ENCODE data around the gene RBM10.
A peak's percentile ranks its signal among the peaks of the same experiment; 100 is the strongest.

The RBM10 gene

DNA sequence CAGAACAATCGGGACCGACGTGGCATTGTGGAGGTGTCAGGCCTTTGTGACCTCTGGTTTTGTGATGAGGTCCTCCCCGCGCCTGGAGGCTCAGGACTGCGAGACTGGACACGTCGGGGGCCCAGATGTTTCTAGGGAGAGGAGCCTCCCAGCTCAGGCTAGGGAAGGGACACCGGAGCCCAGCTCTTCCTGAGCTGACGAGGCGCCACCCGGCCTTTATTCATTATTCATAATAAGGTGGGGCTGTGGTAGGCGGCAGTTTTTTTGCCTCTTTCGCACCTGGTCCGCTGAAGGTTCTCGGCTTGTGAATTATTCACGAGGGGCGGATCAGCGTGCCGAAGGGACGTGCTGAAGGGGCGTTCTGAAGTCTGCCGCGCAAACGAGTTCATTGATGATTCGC, 46.3 kb downstream of the RBM10 start:
- peaks cover 4% of the 10 kb centered on the region for H3K27me3 ChIP-seq (ENCODE audit: control insufficient read depth, insufficient read depth, low read length)
- peak overlapping the region; percentile 82 for H3K4me2 ChIP-seq (ENCODE audit: low read length)
- H3K9ac ChIP-seq (ENCODE audit: low read depth, low read length), result peak overlapping the region; percentile 81
- H3K36me3 ChIP-seq (ENCODE audit: insufficient read depth, low read length), result peaks cover 16% of the 10 kb centered on the region
- no peaks in the 10 kb centered on the region for H3K9me3 ChIP-seq (replicated peaks; ENCODE audit: low read length)
- peaks cover 18% of the 10 kb centered on the region for H3K4me1 ChIP-seq (ENCODE audit: control insufficient read depth, insufficient read depth, low read length)
- H3K4me3 ChIP-seq (ENCODE audit: low read length), result peak overlapping the region; percentile 75

DNA sequence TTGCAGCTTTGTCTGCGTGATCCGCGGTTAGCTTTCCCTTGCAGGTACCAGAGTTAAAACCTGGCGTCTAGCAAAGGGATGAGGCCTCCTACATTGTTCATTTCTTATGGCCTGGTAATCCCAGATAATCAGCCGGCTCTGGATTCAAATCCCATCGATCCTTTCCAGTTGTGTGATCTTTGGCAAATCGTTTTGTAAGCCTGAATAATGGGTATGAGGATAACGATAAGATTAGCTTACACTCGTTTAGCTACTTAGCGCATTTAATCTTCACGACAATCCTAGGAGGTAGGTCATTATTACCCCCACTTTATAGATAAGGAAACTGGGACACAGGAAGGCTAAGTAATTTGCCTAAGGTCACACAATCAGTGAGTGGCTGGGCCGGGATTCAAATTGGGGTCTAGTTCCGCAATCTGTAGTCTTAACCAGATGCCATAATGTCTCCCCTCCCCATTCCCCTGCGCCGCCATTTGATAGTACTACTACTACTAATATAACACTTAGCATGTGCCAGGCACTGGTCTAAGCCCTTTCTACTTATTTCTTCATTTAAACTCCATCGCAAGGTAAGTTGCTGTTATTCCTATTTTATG, 46.9 kb downstream of the RBM10 start:
- Histone ChIP-seq H3K9me3 (replicated peaks; ENCODE audit: low read length) (no peaks in the 10 kb centered on the region), H3K9ac (ENCODE audit: low read depth, low read length) (peak overlapping the region; percentile 81), H3K27me3 (ENCODE audit: control insufficient read depth, insufficient read depth, low read length) (peaks cover 4% of the 10 kb centered on the region), H3K4me1 (ENCODE audit: control insufficient read depth, insufficient read depth, low read length) (peaks cover 23% of the 10 kb centered on the region), H3K4me2 (ENCODE audit: low read length) (peak overlapping the region; percentile 82), H3K36me3 (ENCODE audit: insufficient read depth, low read length) (peaks cover 18% of the 10 kb centered on the region), H3K4me3 (ENCODE audit: low read length) (peak overlapping the region; percentile 75)

DNA sequence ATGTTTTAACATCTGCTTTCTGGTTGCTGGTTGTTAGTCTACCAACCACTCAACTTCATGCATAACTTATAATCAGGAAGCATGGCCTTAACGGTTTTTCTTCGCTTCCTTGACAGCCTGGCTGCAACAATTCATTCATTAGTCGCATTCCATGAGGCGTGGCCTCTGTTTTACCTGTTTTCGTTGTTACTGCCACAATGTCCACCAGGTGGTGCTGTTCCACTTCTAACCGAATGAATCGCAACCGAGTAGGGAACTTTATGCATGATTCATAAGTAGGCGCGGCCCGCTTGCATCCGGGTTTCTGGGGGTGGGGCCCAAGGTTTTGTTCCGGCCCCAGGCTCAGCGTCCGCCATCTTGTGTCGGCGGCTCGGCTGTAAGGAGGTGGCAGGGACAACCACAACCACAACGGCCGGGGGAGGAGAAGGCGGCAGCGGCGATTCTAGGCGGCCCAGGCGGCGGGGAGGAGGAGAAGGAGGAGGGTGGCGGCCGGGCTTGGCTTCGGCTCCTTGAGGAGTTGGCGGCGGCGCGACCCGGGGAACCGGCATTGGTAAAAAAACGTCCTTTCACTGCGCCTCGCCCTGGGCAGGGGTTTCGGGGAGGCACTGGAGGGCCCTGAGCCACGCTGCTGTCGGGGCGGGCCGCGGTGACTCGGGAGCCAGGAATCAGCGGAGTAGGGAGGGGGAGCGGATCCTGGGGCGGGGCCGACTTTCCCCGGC, 48.6 kb downstream of the RBM10 start, which contains the start of gene UBA1:
Gene UBA1 (plus strand): TSS at position 355 of the 719 bp plus-strand sequence. CDS start 4,974 bp downstream, outside the sequence.
- H3K4me1 ChIP-seq (ENCODE audit: control insufficient read depth, insufficient read depth, low read length), result peaks cover 40% of the 10 kb centered on the region
- H3K36me3 ChIP-seq (ENCODE audit: insufficient read depth, low read length), result peaks cover 28% of the 10 kb centered on the region
- peak within 1 kb of the TSS; percentile 94 for H3K4me3 ChIP-seq (ENCODE audit: low read length)
- H3K4me2 ChIP-seq (ENCODE audit: low read length), result peak within 1 kb of the TSS; percentile 90
- H3K27me3 ChIP-seq (ENCODE audit: control insufficient read depth, insufficient read depth, low read length), result no peaks in the 10 kb centered on the region
- H3K9me3 ChIP-seq (replicated peaks; ENCODE audit: low read length), result no peaks in the 10 kb centered on the region
- peak within 1 kb of the TSS; percentile 99 for H3K9ac ChIP-seq (ENCODE audit: low read depth, low read length)

DNA sequence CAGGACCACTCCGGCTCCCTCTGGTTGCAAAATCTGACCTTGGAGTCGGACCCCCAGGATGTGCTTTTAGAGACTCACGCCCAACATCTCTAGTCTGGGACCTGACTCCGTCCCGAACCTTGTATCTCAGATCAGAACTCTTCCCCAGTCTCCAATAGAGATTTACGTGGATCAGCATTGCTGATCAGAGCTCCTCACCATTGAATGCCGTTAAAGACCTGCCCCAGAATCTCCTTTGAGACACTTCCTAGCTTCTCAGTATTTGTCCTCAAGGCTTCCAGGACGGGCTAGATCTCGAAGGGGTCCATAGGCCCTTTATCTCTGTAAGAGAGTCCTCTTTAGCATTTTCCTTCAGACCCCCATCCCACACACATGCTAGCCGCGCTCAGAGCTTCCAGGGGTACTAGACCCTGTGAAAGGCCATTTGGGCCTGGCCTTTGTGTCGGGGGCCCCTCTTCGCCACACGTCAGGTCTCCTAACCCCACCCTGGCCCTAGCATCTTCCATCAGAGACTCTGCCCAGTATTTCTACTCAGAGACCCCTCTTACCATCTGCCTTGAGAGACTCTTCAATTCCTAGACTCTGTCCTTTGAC, 49.3 kb downstream of the RBM10 start:
- Histone ChIP-seq H3K36me3 (ENCODE audit: insufficient read depth, low read length) (peaks cover 35% of the 10 kb centered on the region), H3K4me1 (ENCODE audit: control insufficient read depth, insufficient read depth, low read length) (peaks cover 40% of the 10 kb centered on the region), H3K4me3 (ENCODE audit: low read length) (peak overlapping the region; percentile 94)

DNA sequence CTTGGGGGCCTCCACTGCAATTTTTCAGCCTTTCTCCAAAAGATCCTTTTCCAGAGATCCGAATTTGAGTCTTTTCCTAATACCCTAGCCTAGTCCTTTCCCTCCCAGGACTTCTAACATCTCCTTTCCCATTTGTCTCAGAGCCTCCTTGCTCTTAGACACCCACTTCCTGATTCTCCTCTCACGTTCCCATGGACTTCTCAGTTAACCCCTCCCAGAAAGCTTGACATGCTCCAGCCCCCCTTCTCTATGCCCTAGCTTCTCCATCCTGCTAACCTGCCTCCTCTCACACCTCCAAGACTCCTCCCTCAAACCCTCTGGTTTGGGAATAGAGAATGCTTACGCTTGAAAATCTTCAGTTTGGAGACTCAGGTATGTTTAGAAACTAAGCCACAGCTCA, 51.1 kb downstream of the RBM10 start:
- Histone ChIP-seq H3K4me2 (ENCODE audit: low read length) (peak overlapping the region; percentile 75), H3K4me3 (ENCODE audit: low read length) (peak overlapping the region; percentile 30), H3K4me1 (ENCODE audit: control insufficient read depth, insufficient read depth, low read length) (peaks cover 46% of the 10 kb centered on the region), H3K36me3 (ENCODE audit: insufficient read depth, low read length) (peaks cover 51% of the 10 kb centered on the region), H3K9me3 (replicated peaks; ENCODE audit: low read length) (no peaks in the 10 kb centered on the region), H3K27me3 (ENCODE audit: control insufficient read depth, insufficient read depth, low read length) (no peaks in the 10 kb centered on the region), H3K9ac (ENCODE audit: low read depth, low read length) (peak overlapping the region; percentile 36)

More for the DNA sequence above, 49.3 kb downstream of the RBM10 start:
- Histone ChIP-seq H3K4me2 (ENCODE audit: low read length) (peak overlapping the region; percentile 90), H3K9me3 (replicated peaks; ENCODE audit: low read length) (no peaks in the 10 kb centered on the region), H3K9ac (ENCODE audit: low read depth, low read length) (peak overlapping the region; percentile 99), H3K27me3 (ENCODE audit: control insufficient read depth, insufficient read depth, low read length) (no peaks in the 10 kb centered on the region)

DNA sequence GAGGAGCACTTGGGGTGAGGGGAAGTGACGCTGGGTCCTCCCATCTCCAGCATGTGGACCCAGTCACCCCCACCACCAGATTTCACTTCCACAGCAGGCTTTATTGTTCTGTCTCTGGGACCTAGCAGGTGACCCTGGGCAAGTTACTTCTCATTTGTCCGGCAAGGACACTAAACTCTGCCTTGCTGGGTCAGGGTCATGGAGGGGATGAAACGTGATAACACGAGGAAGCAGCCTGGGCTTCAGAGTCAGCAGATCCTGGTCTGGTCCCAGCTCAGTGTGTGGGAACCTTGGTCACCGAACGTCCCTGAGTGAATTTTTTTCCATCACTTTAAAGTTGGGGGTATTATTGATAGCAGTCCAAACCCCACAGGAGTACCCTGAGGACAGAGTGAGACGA, 52.5 kb downstream of the RBM10 start:
- H3K4me1 ChIP-seq (ENCODE audit: control insufficient read depth, insufficient read depth, low read length), result peaks cover 44% of the 10 kb centered on the region

DNA sequence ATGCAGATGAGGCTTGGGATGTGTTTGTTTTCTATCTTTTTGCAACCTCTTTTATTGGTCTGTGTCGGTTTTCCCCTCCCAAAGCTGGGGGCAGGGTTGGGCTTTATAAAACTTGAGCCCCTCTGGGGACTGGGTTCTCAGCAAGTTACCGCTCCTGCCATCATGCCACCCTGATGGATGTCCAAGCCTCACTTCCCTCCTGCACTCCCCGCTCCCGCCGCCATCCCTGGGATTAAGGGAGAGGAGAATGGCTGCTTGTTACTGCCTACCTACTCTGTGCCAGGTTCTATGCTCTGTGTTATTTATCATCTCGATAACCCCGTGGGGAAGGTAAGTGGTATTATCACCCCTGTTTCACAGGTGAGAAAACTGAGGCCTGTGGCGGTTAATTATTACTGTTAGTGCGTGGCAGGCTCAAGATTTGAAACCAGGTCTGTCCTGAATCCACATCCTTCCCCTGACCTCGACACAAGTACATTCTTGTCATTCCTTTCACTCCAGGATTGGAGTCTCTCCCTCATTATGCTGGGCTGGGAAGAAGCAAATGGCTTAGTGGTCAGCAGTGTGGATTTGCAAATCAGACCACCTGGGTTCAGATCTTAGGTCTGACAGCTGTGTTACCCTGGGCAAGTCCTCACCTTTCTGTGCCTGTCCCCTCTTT, 53.1 kb downstream of the RBM10 start:
- H3K9me3 ChIP-seq (replicated peaks; ENCODE audit: low read length), result no peaks in the 10 kb centered on the region
- H3K4me2 ChIP-seq (ENCODE audit: low read length), result peak overlapping the region; percentile 75
- peaks cover 40% of the 10 kb centered on the region for H3K4me1 ChIP-seq (ENCODE audit: control insufficient read depth, insufficient read depth, low read length)
- H3K9ac ChIP-seq (ENCODE audit: low read depth, low read length), result no peak overlapping the region
- no peak overlapping the region for H3K4me3 ChIP-seq (ENCODE audit: low read length)
- peaks cover 71% of the 10 kb centered on the region for H3K36me3 ChIP-seq (ENCODE audit: insufficient read depth, low read length)
- H3K27me3 ChIP-seq (ENCODE audit: control insufficient read depth, insufficient read depth, low read length), result no peaks in the 10 kb centered on the region

More for the DNA sequence above, 52.5 kb downstream of the RBM10 start:
- Histone ChIP-seq H3K4me2 (ENCODE audit: low read length) (peak overlapping the region; percentile 75), H3K27me3 (ENCODE audit: control insufficient read depth, insufficient read depth, low read length) (no peaks in the 10 kb centered on the region), H3K36me3 (ENCODE audit: insufficient read depth, low read length) (peaks cover 65% of the 10 kb centered on the region), H3K9me3 (replicated peaks; ENCODE audit: low read length) (no peaks in the 10 kb centered on the region), H3K9ac (ENCODE audit: low read depth, low read length) (peak overlapping the region; percentile 18), H3K4me3 (ENCODE audit: low read length) (peak overlapping the region; percentile 52)

DNA sequence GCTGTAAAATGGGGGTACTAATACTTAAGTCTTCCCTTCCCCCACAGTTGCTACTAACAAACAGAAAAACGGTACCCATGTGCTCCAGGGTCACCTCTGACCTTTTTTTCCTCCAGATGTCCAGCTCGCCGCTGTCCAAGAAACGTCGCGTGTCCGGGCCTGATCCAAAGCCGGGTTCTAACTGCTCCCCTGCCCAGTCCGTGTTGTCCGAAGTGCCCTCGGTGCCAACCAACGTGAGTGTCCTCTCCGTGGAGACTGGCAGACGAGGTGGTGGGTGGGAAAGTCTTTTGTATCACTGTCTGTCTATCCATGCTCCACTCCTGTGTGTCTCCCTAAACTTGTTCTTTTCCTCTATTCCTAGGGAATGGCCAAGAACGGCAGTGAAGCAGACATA, 53.7 kb downstream of the RBM10 start:
- Histone ChIP-seq H3K4me3 (ENCODE audit: low read length) (no peak overlapping the region), H3K4me1 (ENCODE audit: control insufficient read depth, insufficient read depth, low read length) (peaks cover 38% of the 10 kb centered on the region), H3K36me3 (ENCODE audit: insufficient read depth, low read length) (peaks cover 76% of the 10 kb centered on the region), H3K4me2 (ENCODE audit: low read length) (peak overlapping the region; percentile 75), H3K27me3 (ENCODE audit: control insufficient read depth, insufficient read depth, low read length) (no peaks in the 10 kb centered on the region), H3K9ac (ENCODE audit: low read depth, low read length) (no peak overlapping the region), H3K9me3 (replicated peaks; ENCODE audit: low read length) (no peaks in the 10 kb centered on the region)

DNA sequence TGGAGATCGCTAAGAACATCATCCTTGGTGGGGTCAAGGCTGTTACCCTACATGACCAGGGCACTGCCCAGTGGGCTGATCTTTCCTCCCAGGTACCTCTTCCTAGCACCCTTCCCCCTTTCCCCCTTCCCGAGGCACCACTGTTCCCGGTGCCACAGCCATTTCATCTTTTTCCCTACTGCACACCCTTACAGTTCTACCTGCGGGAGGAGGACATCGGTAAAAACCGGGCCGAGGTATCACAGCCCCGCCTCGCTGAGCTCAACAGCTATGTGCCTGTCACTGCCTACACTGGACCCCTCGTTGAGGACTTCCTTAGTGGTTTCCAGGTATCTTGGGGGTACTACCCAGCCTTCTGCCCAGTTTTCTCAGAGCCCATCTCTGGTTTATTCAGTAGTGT, 54.3 kb downstream of the RBM10 start:
- Histone ChIP-seq H3K4me3 (ENCODE audit: low read length) (no peak overlapping the region), H3K4me1 (ENCODE audit: control insufficient read depth, insufficient read depth, low read length) (peaks cover 38% of the 10 kb centered on the region), H3K4me2 (ENCODE audit: low read length) (no peak overlapping the region), H3K36me3 (ENCODE audit: insufficient read depth, low read length) (peaks cover 82% of the 10 kb centered on the region), H3K9ac (ENCODE audit: low read depth, low read length) (no peak overlapping the region), H3K9me3 (replicated peaks; ENCODE audit: low read length) (no peaks in the 10 kb centered on the region), H3K27me3 (ENCODE audit: control insufficient read depth, insufficient read depth, low read length) (no peaks in the 10 kb centered on the region)

DNA sequence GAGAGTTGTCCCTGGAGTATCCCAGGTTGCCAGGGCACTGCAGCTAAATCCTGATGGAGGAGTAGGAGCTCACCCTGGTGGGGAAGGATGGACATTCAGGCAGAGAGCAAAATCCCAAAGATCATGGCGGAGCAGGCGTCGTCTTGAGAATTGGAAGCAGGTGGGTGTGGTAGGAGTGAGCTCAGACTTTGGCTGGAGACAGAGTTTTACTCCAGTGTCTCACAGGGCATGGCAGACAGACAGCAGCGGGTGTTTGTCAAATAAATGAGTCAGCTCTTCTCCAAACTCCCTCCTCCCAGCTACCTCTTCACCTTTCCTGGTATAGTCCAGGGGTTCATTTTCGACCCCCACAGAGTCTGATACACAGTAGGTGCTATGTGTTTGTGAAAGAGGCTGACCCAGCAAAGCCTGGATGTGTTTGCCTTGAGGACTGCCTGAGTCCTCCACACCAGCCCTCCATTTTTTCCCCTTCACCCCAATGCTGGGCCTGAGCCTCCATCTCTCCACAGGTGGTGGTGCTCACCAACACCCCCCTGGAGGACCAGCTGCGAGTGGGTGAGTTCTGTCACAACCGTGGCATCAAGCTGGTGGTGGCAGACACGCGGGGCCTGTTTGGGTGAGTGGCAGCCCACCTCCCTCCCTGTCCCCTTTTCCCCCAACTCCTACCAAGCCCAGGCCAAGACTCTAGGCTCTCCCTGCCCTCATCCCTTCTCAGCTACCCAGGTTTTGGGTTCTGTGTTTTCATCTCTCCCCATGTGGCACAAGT, 55.5 kb downstream of the RBM10 start:
- peaks cover 36% of the 10 kb centered on the region for H3K4me1 ChIP-seq (ENCODE audit: control insufficient read depth, insufficient read depth, low read length)
- H3K9me3 ChIP-seq (replicated peaks; ENCODE audit: low read length), result no peaks in the 10 kb centered on the region
- peak overlapping the region; percentile 21 for H3K9ac ChIP-seq (ENCODE audit: low read depth, low read length)
- H3K27me3 ChIP-seq (ENCODE audit: control insufficient read depth, insufficient read depth, low read length), result no peaks in the 10 kb centered on the region
- no peak overlapping the region for H3K4me2 ChIP-seq (ENCODE audit: low read length)
- H3K36me3 ChIP-seq (ENCODE audit: insufficient read depth, low read length), result peaks cover 92% of the 10 kb centered on the region
- H3K4me3 ChIP-seq (ENCODE audit: low read length), result no peak overlapping the region
